HG03442 (cell line): ENCODE measurements around the gene AK2.
A peak's percentile ranks its signal among the peaks of the same experiment; 100 is the strongest.
"Not testable (repeated sequence)": the region's sequence is repeated elsewhere in the genome, so short reads cannot be mapped to it uniquely, and the experiment has no call there.

Source experiments
- ATAC-seq: cut with Tn5 transposase; IDR thresholded peaks from one replicate; pipeline ENCODE4 v1.9.1; 2021; ENCODE audit warnings: mild to moderate bottlenecking, moderate library complexity; ENCODE audit not compliant: unreplicated experiment

AK2 gene

DNA sequence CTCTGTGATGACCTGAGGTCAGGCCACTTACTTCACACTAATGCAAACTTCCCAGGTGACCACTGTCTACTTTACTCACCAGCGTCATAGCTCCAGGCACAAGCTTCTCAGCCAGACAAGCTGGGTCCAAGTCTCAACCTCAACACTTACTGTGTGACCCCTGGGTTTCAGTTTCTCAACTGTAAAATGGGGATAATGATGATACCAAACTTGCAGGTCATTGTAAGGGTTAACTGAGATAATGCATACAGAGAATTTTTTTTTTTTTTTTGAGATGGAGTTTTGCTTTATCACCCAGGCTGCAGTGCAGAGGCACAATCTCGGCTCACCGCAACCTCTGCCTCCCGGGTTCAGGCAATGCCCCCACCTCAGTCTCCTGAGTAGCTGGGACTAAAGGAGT, 34.7 kb downstream of the AK2 start:
- ATAC-seq: no peak

DNA sequence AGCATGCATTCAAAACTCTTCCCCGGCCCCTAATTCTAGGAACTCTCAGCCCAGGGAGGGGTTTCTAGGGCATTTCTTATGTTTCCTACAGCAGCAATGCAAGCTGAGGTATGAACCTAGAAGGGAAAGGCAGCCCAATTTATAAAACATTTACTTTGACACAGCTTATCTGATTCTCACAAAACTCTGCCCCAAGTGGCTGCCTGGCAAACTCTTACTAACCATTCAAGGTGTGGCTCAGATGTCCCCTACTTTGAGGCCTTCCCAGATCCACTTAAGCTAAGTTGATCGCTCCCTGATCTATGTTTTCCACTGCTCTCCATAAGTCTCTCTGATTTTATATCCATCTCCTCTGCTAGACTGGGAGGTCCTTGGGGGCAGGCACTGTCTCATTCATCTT, 35.4 kb downstream of the AK2 start:
- no peak for ATAC-seq

DNA sequence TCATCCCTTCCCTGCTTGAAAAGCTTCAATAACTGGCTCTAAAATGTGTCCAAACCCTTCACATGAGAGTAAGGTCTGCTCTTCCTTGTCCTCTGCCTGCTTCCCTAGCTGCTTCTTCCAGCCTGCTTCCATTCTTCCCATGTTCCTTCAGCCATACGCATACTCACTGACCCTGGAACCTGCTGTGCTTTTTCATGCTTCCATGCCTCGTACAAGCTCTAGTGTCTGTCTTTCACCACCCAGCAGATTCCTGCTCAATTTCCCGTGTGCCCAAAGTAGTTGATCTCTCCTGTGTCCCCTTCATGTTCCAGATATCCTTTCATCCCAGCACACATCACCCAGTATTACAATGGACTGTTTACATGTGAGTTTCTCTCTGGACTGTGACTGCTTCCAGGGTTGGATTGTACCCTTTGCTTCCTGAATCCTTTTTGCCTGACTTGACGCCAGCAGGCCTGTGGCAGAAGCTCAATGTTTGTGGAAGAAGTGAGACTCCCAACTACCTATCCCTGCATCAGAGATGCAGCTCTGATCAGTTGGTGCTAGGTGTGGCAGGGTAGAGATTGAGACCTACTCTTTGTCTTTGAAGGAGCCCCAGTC, 36.2 kb downstream of the AK2 start:
- no peak for ATAC-seq

DNA sequence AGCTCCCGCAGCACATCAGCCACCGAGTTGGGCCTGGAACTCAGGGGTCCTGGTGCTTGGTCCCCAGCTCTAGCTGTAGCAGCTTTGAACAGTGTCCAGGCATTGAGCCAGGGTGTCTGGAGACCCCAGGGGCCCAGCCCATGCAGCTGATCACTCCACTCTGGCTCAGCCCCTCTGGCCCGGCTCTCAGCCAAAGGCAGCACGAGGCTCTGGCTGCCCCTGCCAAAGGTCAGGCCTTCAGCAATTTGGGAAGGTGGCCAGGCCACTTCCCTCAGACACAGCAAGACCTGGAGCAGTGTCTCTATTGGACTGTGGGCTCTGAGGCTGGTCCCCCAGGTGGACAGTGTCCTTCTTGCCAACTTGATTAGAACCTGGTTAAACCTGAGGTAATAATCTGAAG, 37.7 kb downstream of the AK2 start:
- no peak for ATAC-seq

DNA sequence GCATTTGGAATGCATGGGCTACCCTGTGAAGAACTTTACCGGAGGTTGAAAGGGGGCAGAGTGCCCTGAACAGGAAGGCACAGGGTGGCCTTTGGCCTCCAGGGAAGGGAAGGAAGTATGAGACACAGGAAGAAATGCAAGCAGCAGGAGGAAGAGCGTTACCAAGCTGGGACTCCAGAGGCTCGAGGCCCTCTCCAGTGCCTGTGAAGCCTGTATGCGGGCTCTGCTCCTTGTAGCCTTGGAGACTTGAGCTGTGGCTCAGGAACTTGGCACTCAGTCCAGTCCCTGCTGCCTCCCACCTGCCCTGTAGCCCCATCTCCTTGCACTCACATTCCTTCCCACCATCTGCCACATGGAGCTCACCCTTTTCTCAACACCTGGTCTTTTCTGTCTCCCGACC, 38.6 kb downstream of the AK2 start:
- no peak for ATAC-seq

DNA sequence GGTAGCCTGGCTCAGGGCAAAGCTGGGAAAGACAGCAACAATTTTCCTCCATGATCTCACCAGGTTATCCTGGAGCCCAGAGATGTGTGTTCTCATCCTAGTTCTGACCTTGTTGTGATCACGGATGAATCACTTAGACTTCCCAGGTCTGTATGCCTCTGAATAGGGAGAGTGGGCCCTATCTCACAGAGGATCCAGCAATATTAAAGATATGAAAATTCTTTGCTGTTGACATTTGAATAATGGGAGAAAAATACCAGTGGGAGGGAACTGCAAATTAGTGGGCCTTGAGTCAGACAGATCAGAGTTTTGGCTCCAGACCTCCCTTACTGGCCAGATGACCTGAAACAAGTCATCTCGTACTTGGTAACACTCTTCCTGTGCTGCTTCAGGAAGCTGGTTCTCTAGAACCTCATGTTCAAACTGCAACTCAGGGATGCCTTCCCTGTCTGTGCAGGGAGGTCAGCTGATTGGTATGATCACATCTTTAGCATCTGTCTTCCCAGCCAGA, 39.2 kb downstream of the AK2 start:
- ATAC-seq: no peak

DNA sequence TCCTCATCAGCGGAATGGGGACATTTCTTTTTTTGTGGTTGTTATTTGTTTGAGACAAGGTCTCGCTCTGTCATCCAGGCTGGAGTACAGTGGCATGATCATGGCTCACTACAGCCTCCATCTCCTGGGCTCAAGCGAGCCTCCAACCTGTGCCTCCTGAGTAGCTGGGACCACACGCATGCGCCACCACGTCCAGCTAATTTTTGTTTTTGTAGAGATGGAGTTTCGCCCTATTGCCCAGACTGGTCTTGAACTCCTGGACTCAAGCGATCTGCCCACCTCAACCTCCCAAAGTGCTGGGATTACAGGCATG, 43.4 kb downstream of the AK2 start:
- ATAC-seq: not testable (repeated sequence)

DNA sequence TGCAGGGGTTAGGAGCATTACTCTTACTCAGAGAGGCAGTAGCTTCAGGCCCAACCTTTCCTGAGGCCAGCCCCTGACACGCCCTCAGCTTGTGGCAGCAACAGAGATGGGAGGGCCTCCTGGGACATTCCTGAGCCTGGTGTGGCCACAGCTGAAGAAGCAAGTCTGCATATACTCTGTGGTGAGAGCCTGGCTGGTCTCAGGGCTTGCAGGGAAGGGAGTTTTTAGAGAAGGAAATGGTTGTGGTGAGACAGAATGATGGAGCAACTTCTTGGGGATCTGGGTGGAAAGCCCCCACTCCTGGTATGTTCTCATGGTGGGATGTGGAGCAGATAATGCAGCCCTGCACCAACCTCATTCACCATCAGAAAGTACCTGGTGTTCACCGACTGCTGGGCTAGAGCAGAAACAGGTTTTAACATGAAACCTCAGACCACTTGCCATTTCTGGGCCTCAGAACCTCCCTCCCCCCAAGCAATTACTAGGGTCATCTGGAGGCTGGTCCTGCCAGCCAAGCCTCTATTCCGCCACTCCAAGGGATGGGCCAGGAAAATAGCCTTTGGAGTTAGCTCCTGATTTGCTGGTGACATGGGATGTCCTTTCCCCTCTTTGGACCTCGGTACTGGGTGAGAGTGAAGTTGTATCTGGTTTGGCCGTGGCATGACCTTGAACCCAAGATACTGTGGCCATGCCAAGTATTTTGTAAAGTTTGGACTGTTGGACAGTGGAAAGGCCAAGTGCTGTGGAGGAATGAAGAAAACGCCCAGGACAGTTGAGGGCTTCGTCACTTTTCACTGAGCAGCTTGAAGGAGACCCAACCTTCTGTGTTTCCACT, 44.0 kb downstream of the AK2 start:
- ATAC-seq: peak; percentile 80

DNA sequence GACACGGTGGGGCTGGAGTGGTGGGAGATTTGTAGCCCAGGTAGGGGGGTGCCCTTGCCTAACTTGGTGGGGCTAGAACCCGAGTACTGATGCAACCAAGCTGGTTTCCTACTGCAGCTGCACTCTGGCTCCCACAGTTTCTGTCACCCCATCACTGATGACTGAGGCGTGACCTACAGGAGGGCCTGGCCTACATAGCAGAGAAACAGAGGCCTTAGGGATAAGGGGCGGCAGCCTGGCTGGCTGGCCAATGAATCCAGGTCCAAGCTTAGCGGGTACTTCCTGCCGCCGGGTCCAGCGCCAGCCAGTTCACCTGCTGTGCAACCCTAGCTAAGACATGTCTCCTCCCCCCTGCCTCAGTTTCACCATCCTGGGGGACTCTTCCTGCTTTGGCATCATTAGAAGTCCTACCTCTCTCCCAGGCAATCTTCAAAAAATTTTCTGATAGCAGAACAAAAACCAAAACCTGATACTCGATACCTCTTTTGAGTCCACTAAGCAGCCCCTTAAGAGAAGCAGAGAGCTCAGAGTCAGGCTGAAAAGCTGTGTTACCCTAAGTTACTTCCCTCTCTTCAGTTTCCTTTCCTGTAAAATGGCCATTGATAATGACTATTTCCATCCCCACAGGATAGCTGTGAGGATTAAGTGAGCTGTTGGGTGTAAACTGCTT, 44.7 kb downstream of the AK2 start:
- peak; percentile 11 for ATAC-seq

DNA sequence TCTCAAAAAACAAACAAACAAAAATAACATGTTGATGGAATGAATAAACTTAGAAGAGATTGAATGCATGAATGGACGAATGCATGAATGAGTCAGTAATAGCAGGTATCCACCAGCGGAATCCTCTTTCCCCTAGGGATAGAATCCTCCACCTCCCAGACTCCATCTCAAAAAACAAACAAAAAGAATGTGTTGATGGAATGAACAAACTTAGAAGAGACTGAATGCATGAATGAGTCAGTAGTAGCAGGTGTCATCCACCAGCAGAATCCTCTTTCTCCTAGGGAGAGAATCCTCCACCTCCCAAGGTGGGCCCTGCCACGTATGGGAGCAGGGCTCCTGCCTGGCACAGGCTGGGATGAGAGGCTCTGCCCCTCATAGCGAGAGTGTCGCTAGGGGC, 45.3 kb downstream of the AK2 start:
- no peak for ATAC-seq

DNA sequence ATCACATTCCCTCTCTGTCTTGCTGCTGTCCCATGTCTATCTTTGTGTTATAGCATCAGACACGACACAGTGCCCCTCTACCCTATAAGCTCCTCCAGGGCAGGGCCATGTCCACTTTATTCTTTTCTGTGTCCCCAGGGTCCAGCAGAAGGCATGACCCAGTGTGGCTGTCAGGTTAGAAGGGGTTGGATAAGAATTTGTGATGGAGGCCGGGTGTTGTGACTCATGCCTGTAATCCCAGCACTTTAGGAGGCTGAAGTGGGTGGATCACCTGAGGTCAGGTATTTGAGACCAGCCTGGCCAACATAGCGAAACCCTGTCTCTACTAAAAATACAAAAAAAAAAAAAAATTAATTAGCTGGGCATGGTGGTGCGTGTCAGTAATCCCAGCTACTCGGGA, 45.8 kb downstream of the AK2 start:
- ATAC-seq: no peak

DNA sequence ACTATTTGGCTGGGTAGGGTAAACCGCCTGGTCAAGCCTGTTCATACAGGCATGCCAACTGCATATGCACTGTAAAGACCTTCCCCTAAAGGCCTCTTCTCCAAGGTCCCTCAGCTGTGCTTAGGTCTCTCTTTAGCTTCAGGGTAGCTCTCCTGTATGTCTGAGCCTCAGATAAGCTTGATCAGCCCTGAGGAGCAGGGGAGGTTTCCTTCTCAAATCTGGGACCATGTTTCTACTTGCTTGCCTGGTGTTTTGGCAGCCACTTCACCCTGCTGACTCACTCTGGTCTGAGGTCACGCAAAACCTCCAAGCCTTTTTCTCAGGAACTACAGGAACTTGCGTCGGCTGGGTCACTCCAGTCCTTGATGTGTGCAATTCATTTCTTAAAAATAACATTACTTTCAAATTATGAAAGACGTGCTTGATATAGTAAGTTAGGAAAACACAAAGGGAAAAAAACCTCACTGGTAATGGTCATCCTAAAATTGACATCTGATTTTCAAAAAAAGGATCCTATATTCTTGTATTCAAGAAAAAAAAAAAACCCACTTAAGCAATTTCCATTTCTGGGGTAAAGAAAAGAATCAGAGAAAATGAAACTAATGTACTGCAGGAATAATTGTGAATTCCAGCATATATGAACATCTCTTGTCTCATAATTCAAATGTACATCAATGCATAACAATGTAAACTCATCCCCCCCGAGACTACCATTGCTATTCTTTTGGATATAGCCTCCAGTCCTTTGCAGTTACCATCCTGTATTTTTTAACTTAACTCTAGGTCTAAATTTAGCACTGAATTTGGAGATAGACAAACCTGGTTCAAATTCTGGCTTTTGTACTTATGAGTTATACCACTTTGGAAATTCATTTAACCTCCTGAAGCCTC, 47.3 kb downstream of the AK2 start:
- no peak for ATAC-seq

DNA sequence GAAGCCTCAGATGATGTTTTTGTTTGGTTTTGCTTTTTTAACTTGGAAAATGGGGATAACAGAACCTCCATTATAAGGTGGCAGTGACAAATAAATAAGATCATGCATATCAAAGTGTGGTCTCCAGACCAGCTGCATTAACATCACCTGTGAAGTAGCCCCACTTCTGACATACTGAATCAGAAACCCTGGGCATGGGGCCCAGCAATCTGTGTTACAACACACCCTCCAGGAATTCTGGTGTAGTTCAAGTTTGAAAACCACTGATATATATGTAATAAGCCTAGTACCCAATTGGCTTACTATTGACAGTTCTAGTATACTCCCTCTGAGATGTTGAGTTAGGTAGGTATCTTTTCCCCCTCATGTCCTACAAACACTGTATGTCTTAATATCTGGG, 48.0 kb downstream of the AK2 start:
- no peak for ATAC-seq

DNA sequence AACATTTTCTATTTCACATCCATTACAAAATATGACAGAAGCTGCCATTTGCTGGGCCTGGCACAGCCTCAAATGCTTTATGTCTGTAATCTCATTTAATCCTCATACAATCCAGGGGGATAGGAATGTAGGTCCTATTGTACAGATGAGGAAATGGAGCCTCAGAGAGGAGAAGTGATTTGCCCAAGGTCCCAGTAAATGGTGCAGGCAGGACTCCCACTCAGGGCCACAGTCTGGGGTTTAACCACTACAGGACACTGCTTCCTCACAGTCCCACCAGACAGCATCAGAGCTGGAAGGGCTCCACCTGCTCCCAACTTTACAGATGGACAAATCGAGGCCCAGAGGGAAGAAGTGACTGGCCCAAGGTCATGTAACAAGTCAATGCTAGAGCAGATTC, 51.5 kb downstream of the AK2 start:
- ATAC-seq: no peak

DNA sequence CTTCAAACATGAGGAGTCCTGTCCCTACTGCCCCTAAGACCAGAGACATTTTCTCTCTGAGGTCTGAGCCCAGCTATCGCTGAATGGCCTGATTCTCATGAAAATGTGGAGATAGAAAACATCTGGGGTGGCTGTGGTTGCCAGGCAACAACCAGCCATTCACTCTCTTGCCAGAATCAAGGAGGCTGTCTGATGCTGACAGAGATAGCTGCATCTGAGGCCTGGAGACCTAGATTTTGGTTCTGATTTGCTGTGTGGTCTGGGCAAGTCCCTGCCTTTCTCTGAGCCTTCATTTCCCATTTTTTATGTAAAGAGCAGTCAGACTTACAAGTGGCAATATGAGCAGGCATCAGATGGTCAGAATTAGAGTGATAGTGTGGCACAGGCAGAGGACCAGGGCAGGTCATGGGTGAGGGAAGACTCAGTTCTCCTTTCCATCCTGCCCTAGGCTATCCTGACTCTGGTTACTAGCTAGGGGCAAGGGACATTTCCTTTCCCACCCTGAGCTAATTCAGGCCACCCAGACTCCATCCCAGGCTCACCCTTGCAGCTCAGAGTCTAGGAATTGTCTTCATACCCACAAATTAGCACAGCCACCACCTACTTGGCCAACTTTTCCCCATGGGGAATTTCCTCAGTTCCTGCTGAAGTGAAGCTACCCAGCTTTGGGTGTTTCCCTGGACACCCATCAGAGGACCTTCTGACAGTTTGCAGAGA, 52.1 kb downstream of the AK2 start:
- ATAC-seq: no peak

DNA sequence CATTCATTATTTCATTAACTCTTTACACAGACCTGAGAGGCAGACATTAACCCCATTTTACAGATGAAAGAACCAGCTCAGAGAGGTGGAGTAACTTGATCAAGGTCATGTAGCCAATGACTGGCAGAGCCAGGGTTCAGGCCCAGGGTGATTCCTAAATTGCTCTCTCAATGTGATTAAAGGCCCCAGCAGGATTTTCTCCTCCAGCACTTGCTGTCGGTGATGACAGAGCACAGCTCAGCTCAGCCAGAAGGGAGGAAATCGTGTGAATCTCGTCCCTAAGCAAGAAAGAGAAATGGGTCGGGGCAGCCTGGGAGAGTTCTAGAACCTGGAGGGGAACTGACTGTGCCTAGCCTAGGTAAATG, 52.6 kb downstream of the AK2 start:
- no peak for ATAC-seq

DNA sequence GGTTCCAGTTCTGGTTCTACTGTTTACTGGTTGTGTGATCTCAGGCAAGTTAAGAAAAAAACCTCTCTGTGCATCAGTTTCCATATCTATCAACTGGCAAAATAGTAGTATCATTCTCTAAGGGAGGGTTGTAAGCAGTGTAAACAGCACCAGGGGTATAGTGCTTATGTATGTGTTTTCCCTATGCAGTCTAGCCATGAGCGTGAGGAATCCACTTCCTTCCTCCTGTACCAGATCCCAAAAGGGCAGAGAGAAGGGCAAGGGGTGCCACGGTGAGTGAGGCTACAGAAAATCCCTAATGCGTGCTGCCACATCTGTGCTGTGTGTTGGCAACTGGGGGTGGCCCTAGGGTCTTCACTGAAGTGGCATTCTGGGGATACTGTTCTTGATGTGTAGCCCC, 53.7 kb downstream of the AK2 start:
- no peak for ATAC-seq

DNA sequence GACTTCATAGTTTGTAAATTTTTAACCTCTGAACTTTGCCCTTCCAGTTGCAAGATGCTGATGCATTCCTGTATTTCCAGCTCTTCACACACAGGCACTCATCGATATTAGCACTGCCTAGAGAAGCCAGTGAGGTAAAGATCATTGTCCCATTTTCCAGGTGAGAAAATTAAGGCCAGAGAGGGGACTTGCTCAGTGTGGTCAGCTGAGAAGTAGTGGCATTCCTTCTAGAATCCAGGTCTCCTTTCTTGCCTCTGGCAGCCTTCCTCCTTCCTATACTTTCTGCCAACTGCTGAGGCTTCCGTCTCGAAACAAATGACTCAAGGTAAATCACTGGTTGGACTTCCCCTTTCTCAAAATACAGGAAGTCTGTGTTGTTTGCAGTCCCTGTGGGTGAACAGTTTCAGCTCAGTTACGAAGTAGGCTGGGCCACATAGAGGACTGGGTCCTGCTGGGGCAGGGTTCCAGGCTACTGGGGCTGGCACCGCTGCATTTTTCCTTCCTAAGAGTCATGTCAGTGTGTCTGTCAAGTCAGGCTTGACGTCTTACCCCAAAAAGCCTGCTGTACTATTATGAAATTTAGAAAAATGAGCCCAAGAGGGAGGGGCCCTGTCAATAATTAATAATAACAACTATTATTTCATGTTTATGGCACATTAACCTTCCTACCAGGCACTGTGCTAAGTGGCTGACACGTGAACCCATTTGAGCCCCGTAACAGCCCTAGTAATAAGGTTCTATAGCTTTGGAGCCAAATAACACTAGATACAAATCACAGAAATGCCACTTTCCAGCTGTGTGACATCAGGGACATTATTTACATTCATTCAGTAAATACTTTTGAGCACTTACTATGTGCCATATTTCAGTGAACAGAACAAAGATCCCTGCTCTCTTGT, 55.4 kb downstream of the AK2 start:
- peak; percentile 94 for ATAC-seq

DNA sequence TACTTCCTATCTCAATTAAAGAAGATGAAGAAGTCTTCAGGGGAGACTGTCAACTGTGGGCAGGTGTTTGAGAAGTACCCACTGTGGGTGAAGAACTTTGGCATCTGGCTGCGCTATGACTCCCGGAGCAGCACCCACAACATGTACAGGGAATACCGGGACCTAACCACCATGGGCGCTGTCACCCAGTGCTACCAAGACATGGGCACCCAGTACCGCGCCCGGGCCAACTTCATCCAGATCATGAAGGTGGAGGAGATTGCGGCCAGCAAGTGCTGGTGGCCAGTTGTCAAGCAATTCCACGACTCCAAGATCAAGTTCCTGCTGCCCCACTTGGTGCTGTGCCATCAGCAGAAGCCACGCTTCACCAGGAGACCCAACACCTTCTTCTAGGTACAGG, 56.6 kb downstream of the AK2 start:
- no peak for ATAC-seq

DNA sequence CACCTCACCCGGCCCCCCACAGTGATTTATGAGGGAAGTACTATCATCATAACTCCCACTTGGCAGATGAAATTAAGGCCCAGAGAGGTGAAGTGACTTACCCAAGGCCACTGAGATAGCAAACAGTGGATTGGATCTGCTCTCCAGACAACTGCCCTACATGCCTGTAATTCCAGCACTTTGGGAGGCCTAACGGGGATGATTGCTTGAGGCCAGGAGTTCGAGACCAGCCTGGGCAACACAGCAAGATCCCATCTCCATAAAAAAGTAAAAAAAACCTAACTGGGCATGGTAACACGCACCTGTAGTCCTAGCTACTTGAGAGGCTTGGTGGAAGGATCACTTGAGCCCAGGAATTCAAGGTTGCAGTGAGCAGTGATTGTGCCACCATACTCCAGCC, 57.8 kb downstream of the AK2 start:
- no peak for ATAC-seq
